Measurements from ENCODE around the gene SH3RF3. TPM values are rescaled to one million over a fixed set of nuclear protein-coding genes. Genes with fewer than 3 reads are reported as not detected.

SH3RF3 gene
- total and polyA plus RNA-seq, 9 of the 15 experiments (the other 6 are each of a cell fraction or from before 2014, with no cell fraction given) = 0.02 TPM; not detected in 8

DNA sequence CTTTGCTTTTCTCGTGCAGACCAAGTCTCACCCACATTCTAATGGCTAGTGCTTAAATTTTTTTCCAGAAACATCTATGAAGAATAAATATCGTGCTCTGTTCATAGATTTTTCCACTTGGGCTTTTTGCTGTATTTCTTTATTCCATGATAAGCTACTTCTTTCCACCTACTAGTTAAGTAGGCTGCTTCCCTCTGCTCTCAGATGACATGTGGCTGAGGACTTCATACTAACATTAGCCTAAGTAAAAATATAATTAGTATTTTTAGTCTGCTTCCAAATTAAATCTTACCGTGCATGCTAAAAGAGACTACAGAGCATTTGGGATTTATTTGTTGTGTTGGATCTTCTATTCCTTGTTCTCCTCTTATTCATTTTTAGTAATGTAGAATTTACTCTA is 102.4 kb downstream of the SH3RF3 start:
- Histone ChIP-seq H3K9me1 (ENCODE audit: control insufficient read depth, insufficient read depth, low read length) (no peaks in the 10 kb centered on the region), H3K9me3 (replicated peaks; ENCODE audit: control insufficient read depth, insufficient read depth, low read depth, low read length) (no peaks in the 10 kb centered on the region), H3K4me3 (no peak overlapping the region), H3K4me1 (replicated peaks in 1 of 2; ENCODE audit: control insufficient read depth in 2 of 2, insufficient read depth in 2 of 2, low read length in 2 of 2) (no peaks in the 10 kb centered on the region), H3K27me3 (ENCODE audit: control insufficient read depth in 2 of 2, insufficient read depth in 2 of 2, low read length in 2 of 2) (peaks cover 12 to 30% of the 10 kb centered on the region in 2 experiments; a peak in 3 of 5 replicates), H4K20me1 (replicated peaks; ENCODE audit: control insufficient read depth, insufficient read depth, low read length) (no peaks in the 10 kb centered on the region), H3K9ac (ENCODE audit: insufficient read depth in 1 of 2, low read depth in 2 of 2, low read length in 2 of 2) (no peak overlapping the region), H3K79me2 (ENCODE audit: control insufficient read depth, insufficient read depth, low read length) (no peaks in the 10 kb centered on the region), H2AFZ (ENCODE audit: low read depth, low read length) (no peak overlapping the region), H3K4me2 (ENCODE audit: insufficient read depth, low read length) (no peak overlapping the region), H3K36me3 (ENCODE audit: control insufficient read depth, insufficient read depth, low read length) (no peaks in the 10 kb centered on the region), H3K27ac (ENCODE audit: extremely low read depth, low read depth, low read length) (no peak overlapping the region)
- DNase-seq (ENCODE audit: extremely low read depth in 1 of 4, low spot score in 3 of 4) (no peak), ATAC-seq (no peak), FAIRE-seq (no peak)
- intact Hi-C loops (cut with micrococcal nuclease) (no loop called here), in situ Hi-C loops (cut with MboI) (no loop called here)
- POLR2A ChIA-PET = no interaction called here
- BruUV-seq (replicated peaks) = no TSS peak
- WGBS (ENCODE audit: insufficient coverage, low coverage, missing lambda C conversion rate) = 0% methylated on average over 3 of the region's 3 CpGs
- no peak for TF ChIP-seq HDAC8 (tag; IDR thresholded peaks at IDR 0.05)
- TF ChIP-seq ZNF785 (CRISPR knock-in tag; IDR thresholded peaks at IDR 0.05) = no peak
- TF ChIP-seq RFX7 (CRISPR knock-in tag; IDR thresholded peaks at IDR 0.05) = no peak
- no peak for TF ChIP-seq MAZ (CRISPR knock-in tag; conservative IDR thresholded peaks at IDR 0.05 in 1 of 2, IDR thresholded peaks at IDR 0.05 in 1 of 2)
- CTCF ChIA-PET (ENCODE audit: low intra/inter-chr PET ratio) = no interaction called here

DNA sequence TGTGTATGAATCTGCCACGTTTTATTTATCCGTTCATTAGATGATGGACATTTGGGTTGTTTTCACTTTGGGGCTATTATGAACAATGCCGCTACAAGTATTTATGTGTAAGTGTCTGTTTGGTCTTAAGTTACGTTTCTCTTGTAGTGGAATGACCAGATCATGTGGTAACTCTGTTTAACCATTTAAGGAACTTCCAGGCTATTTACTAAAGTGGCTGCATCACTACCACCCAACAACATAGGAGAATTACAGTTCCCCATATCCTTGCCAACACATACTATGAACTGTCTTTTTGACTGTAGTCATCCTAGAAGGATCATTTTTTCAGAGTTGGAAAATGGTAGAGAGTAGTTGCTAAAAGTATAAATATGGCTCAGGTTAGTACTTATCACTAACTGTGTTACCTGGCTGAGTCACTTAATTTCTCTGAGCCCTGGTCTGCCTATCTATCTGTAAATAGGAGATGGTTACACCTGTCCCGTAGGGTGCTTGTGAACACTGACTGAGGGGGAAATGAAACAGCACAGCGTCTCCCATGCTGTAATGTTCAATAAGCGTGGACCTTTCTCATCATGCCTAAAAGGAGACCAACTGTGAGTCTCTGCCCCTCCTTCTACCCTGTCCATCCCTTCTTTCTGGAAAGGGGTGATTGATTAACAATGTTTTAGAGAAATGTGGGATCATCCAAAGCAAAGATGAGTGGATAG is 103.1 kb downstream of the SH3RF3 start:
- TF ChIP-seq FIP1L1 (IDR thresholded peaks at IDR 0.05; ENCODE audit: low read depth, low read length, poor library complexity, severe bottlenecking) (no peak), ZNF239 (CRISPR knock-in tag; IDR thresholded peaks at IDR 0.05) (no peak), KHSRP (IDR thresholded peaks at IDR 0.05) (no peak)
- FAIRE-seq (no peak), DNase-seq (ENCODE audit: extremely low read depth in 1 of 4, low spot score in 3 of 4) (no peak), ATAC-seq (no peak)
- no peak overlapping the region for H3K27ac ChIP-seq (ENCODE audit: extremely low read depth, low read depth, low read length)
- ChIA-PET POLR2A (interaction anchor here (1.0 kb wide), 1 partner anchor 13 kb away, joined by 3 read pairs; no protein-coding TSS in a partner anchor), CTCF (ENCODE audit: low intra/inter-chr PET ratio) (no interaction called here)
- no peak overlapping the region for H3K4me2 ChIP-seq (ENCODE audit: insufficient read depth, low read length)
- no peak overlapping the region for H3K9ac ChIP-seq (ENCODE audit: insufficient read depth in 1 of 2, low read depth in 2 of 2, low read length in 2 of 2)
- no peaks in the 10 kb centered on the region for H3K9me3 ChIP-seq (replicated peaks; ENCODE audit: control insufficient read depth, insufficient read depth, low read depth, low read length)
- no peaks in the 10 kb centered on the region for H4K20me1 ChIP-seq (replicated peaks; ENCODE audit: control insufficient read depth, insufficient read depth, low read length)
- H3K36me3 ChIP-seq (ENCODE audit: control insufficient read depth, insufficient read depth, low read length) = no peaks in the 10 kb centered on the region
- 0% methylated on average over 7 of the region's 7 CpGs for WGBS (ENCODE audit: insufficient coverage, low coverage, missing lambda C conversion rate)
- no peak overlapping the region for H3K4me3 ChIP-seq
- no peaks in the 10 kb centered on the region for H3K79me2 ChIP-seq (ENCODE audit: control insufficient read depth, insufficient read depth, low read length)
- intact Hi-C loops (cut with micrococcal nuclease) = no loop called here
- H2AFZ ChIP-seq (ENCODE audit: low read depth, low read length) = no peak overlapping the region
- H3K9me1 ChIP-seq (ENCODE audit: control insufficient read depth, insufficient read depth, low read length) = no peaks in the 10 kb centered on the region
- BruUV-seq (replicated peaks) = no TSS peak
- H3K4me1 ChIP-seq (replicated peaks in 1 of 2; ENCODE audit: control insufficient read depth in 2 of 2, insufficient read depth in 2 of 2, low read length in 2 of 2) = no peaks in the 10 kb centered on the region
- peaks cover 12 to 25% of the 10 kb centered on the region in 2 experiments; a peak in 3 of 5 replicates for H3K27me3 ChIP-seq (ENCODE audit: control insufficient read depth in 2 of 2, insufficient read depth in 2 of 2, low read length in 2 of 2)
- in situ Hi-C loops (cut with MboI) = no loop called here
